GM10248 (cell line): ENCODE data around the gene PLG.
"Not testable (repeated sequence)": the region's sequence is repeated elsewhere in the genome, so short reads cannot be mapped to it uniquely, and the experiment has no call there.

Experiments
- CTCF ChIA-PET: fragments of 300-600 bp; sonication (Branson Sonifier 250); formaldehyde crosslinking; extraction: SDS; loops from one replicate; lab custom pipeline; 2021; ENCODE audit warnings: antibody characterized with exemption; lab: Yijun Ruan, JAX
- POLR2A ChIA-PET: fragments of 350-650 bp; sonication (Branson Sonifier 250); formaldehyde crosslinking; extraction: SDS; loops from one replicate; lab custom pipeline; 2020; ENCODE audit warnings: antibody characterized with exemption; lab: Yijun Ruan, JAX
- DNase-seq: peaks from one replicate; pipeline ENCODE4 v3.0.0; 2012; ENCODE audit errors: extremely low spot score
- CTCF ChIP-seq: IDR thresholded peaks from 2 replicates; pipeline ENCODE4 v1.5.1; 2012; ENCODE audit warnings: mild to moderate bottlenecking, low read depth; ENCODE audit errors: extremely low read depth, missing control alignments, control extremely low read depth

PLG gene

GRCh38 chr6:160783741-160784140 lies 81.7 kb downstream of the PLG start:
- no peak for DNase-seq
- CTCF ChIA-PET = interaction anchor here (1.0 to 1.6 kb wide), 3 partner anchors 17 to 590 kb away, joined by 3 to 4 read pairs (median 4); no protein-coding TSS in a partner anchor
- POLR2A ChIA-PET = no interaction called here
- TF ChIP-seq CTCF = no peak

- POLR2A ChIA-PET, DNase-seq: not testable (repeated sequence)
- CTCF ChIA-PET = interaction anchor here (1.1 kb wide), 1 partner anchor 21 kb away, joined by 3 read pairs; no protein-coding TSS in a partner anchor
These were observed 86.1 kb downstream of the PLG start for GRCh38 chr6:160788126-160788525.

- no peak for DNase-seq
- ChIA-PET POLR2A (no interaction called here), CTCF (interaction anchor here (1.1 kb wide), 1 partner anchor 21 kb away, joined by 3 read pairs; no protein-coding TSS in a partner anchor)
- TF ChIP-seq CTCF = no peak
These were observed 86.8 kb downstream of the PLG start for GRCh38 chr6:160788806-160789205.

GRCh38 chr6:160789263-160790027 lies 87.4 kb downstream of the PLG start:
- no peak for TF ChIP-seq CTCF
- POLR2A ChIA-PET = no interaction called here
- no peak for DNase-seq
- CTCF ChIA-PET = interaction anchor here (1.1 kb wide), 1 partner anchor 22 kb away, joined by 3 read pairs; no protein-coding TSS in a partner anchor

GRCh38 chr6:160790028-160790792 lies 88.2 kb downstream of the PLG start:
- POLR2A ChIA-PET = no interaction called here
- DNase-seq = no peak
- no peak for TF ChIP-seq CTCF
- CTCF ChIA-PET = no interaction called here

- POLR2A ChIA-PET = no interaction called here
- TF ChIP-seq CTCF = no peak
- no peak for DNase-seq
- CTCF ChIA-PET = interaction anchor here (0.9 to 3.6 kb wide), 2 partner anchors 24 to 52 kb away, joined by 3 to 16 read pairs; no protein-coding TSS in a partner anchor
These were observed 89.4 kb downstream of the PLG start for GRCh38 chr6:160791459-160791858.
